ENCODE data around the gene PTGES.
"Not testable (repeated sequence)": the region's sequence is repeated elsewhere in the genome, so short reads cannot be mapped to it uniquely, and the experiment has no call there.

PTGES gene

GRCh38 chr9:129769669-129770068 lies 16.8 kb upstream of the PTGES start:
- no peak for DNase-seq

DNA sequence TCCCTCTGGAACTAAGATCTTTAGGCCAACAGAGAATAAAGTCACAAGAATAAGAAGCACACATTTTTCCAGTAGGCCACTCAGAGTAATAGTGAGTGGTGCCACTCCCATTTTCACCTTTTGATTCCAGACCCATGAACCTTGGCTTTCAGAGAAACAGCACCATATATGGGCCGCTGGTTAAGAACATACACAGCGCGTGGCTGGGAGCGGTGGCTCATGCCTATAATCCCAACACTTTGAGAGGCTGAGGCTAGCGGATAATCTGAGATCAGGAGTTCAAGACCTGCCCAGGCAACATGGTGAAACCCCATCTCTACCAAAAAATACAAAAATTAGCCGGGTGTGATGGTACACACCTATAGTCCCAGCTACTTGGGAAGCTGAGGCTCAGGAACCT lies 15.6 kb upstream of the PTGES start:
- DNase-seq, result no peak

DNA sequence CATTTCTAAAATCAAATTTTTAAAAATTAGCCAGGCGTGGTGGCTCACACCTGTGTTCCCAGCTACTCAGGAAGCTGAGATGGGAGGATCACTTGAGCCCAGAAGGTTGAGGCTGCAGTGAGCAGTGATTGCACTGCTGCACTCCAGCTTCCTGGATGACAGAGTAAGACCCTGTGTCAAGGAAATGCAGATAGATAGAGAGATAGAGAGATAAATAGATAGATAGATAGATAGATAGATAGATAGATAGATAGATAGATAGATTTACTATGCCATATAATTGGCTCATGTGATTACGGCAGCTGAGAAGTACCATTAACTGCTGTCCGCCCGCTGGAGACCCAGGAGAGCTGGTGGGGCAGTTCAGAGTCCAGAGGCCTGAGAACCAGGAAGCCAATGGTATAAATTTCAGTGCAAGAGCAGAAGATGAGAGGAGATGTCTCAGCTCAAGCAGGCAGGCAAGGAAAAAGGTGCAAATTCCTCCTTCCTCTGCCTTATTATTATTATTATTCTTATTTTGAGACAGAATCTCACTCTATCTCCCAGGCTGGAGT lies 13.0 kb upstream of the PTGES start:
- no peak for DNase-seq

DNA sequence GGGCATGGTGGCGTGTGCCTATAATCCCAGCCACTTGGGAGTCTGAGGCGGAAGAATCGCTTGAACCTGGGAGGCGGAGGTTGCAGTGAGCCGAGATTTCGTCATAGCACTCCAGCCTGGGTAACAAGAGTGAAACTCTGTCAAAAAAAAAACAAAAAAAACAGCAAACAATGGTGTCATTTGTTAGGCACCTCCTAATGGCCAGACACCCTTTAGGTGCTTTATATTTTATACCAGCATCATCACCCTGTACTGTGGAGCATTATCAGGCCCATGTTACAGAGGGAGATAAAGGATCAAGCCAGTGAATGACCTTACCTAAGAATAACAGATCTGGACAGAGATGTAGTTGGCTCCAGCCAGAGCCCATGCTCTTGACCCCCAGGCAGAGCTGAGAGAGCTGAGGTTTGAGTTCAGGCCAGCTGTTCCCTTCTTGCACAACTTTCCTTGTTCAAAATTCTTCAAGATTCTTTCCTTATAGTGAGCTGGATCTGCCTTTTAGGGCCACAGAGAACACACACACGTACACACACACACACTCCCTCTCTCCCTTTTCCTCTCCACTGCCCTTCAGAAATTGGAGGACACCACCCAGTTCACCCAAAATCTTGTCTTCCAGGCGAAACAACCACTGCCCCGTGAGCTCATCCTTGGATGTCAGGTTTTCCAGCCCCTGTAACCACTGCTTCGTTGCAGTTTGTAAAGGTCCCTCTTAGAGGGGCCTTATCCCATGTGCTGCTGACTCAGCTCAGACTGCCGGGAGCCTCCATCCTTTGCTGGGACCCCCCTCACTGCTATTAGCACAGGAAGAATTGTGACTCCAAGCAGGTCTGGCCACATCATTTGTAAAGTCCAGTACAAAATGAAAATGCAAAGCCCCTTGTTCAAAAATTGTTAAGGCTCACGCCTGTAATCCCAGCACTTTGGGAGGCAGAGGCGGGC lies 10.4 kb upstream of the PTGES start:
- DNase-seq, result no peak

DNA sequence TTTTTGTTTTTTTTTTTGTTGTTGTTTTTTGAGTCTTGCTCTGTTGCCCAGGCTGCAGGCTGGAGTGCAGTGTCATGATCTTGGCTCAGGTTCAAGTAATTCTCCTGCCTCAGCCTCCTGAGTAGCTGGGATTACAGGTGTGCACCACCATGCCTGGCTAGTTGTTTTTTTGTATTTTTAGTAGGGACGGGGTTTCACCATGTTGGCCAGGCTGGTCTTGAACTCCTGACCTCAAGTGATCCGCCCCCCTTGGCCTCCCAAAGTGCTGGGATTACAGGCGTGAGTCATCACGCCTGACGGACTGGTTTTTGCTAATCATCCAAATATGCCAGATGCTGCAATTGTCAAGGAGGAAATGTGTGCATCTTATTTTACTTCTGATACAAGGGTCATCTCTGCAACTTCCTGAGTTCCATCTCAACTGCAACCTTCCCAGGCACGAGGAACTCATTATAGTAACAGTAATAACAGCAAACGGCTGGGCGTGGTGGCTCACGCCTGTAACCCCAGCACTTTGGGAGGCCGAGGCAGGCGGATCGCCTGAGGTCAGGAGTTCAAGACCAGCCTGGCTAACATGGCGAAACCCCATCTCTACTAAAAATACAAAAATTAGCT lies 9.6 kb upstream of the PTGES start:
- peak in 1 of 2 donors; percentile 19 for DNase-seq

GRCh38 chr9:129761901-129762369 lies 9.1 kb upstream of the PTGES start:
- DNase-seq, result no peak

- DNase-seq, result no peak
Measured at GRCh38 chr9:129761293-129761900, 8.6 kb upstream of the PTGES start.

DNA sequence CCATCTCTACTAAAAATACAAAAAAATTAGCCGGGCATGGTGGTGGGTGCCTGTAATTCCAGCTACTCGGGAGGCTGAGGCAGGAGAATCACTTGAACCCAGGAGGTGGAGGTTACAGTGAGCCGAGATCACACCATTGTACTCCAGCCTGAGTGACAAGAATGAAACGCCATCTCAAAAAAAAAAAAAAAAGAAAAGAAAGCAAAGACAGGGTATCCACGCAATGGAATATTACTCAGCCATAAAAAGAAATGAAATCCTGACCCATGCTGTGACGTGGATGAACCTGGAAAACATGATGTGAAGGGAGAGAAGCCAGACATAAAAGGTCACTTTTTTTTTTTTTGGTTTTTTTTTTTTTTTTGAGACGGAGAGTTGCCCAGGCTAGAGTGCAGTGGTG lies 7.9 kb upstream of the PTGES start:
- not testable (repeated sequence) for DNase-seq

GRCh38 chr9:129759804-129760502 lies 7.1 kb upstream of the PTGES start:
- no peak for DNase-seq

- DNase-seq, result no peak
Measured at GRCh38 chr9:129759319-129759718, 6.5 kb upstream of the PTGES start.

GRCh38 chr9:129757045-129757444 lies 4.2 kb upstream of the PTGES start:
- peak in 1 of 2 donors; percentile 22 for DNase-seq

- no peak for DNase-seq
Measured at GRCh38 chr9:129756191-129756590, 3.3 kb upstream of the PTGES start.

DNA sequence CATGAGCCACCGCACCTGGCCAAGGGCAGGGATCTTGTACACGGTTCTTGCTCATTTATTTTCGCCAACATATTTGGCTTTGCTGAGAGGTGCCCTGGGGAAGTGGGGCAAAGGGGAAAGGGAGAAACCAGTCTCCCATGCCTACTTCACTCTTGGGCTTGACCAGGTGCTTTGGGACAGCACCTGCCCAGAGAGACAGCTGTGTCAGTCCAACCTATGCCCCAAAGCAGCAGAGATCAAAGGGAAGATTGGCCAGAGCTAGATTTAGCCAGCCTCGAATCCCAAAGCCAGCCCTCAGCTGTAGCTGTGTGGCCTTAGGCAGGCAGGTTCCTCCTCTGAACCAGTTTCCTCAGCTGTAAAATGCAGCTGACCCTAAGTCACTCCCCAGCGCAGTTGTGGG lies 2.3 kb upstream of the PTGES start:
- DNase-seq, result no peak

- no peak for DNase-seq
Measured at GRCh38 chr9:129751841-129752801, 721 bp downstream of the PTGES start.

- no peak for DNase-seq
Measured at GRCh38 chr9:129750013-129750638, 2.7 kb downstream of the PTGES start.

DNA sequence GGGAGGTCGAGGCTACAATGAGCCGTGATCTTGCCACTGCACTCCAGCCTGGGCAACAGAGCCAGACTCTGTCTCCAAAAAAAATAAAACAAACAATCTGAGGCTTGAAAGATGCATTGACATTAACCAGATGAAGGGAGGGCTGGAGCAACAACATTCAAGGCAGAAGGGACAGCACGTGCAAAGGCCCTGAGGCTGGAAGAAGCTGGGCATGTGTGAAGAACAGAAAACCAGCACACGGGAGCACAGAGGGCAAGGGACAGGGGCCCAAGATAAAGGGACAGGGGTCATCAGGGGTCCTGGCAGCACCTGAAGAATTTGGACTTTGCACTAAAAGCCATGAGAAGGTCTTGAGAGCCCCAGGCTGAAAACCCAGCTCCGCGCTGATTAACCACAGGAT lies 3.3 kb downstream of the PTGES start:
- no peak for DNase-seq

DNA sequence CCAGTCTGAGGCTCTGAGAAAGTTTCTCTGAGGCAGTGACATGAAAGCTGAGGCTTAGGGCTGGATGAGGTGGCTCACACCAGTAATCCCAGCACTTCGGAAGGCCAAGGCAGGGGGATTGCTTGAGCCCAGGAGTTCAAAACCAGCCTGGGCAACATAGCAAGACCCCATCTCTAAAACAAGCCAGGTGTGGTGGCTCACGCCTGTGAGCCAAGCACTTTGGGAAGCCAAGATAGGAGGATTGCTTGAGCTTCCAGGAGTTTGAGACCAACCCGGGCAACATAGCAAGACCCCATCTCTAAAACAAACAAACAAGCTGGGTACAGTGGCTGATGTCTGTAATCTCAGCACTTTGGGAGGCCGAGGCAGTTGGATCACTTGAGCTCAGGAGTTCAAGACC lies 3.8 kb downstream of the PTGES start:
- not testable (repeated sequence) for DNase-seq

- no peak for DNase-seq
Measured at GRCh38 chr9:129748249-129748648, 4.6 kb downstream of the PTGES start.

- no peak for DNase-seq
Measured at GRCh38 chr9:129746092-129746777, 6.6 kb downstream of the PTGES start.

DNA sequence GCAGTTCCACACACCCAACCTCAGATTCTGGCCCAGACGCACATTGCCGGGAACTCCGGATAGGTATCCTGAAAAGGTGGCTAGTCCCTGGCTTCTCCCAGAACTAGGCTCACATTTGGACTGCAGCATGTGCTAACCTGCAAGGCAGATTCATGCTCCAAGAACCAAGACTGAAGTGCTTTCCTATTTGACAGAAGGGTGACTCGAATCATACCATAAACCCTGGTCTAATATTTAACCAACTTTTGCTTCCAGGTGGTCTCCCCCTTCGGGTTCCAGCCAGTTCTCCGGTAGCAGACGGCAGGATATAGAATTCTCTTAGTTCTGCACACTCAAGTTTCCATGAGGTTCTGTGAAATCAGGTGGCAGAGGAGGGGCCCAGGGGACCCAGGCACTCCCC lies 7.6 kb downstream of the PTGES start:
- DNase-seq, result no peak

All from bone marrow (tissue), 2 donors.